ENCODE data around the gene ANKRD13B. TPM values are rescaled to one million over a fixed set of nuclear protein-coding genes. Genes with fewer than 3 reads are reported as not detected.
A peak's percentile ranks its signal among the peaks of the same experiment; 100 is the strongest.

The ANKRD13B gene
- total and polyA plus RNA-seq, 2 of the 13 experiments (the other 11 are each of a cell fraction or from before 2014, with no cell fraction given), result 1.7 to 1.8 TPM

DNA sequence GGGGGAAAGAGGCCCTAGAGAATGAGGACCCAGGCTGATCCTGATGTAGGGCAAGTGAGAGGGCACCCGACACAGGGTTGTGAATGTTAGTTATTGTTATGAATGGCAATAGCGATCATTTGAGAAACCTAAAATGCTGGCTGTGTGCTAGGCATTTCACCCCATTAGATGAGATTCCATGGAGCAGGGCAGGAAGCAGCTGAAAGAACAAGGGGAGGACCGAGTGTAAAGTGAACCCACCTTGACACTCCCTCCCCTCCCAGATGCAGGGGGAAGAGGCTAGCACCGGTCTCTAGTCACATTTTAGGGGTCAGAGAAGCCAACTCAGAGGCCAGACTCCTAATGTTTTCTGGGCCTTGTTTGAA lies 30.3 kb downstream of the ANKRD13B start:
- Histone ChIP-seq H4K20me1 (ENCODE audit: insufficient read depth, low read length) (no peaks in the 10 kb centered on the region), H2AFZ (ENCODE audit: low read length) (no peak overlapping the region), H3K4me3 (replicated peaks in 1 of 3; ENCODE audit: insufficient read depth in 1 of 3, low read depth in 2 of 3, low read length in 3 of 3) (peak overlapping the region; percentile 70 to 77 (median 75)), H3K4me2 (ENCODE audit: low read depth, low read length) (peak overlapping the region; percentile 99), H3K9me3 (ENCODE audit: low read length) (no peaks in the 10 kb centered on the region), H3K9ac (ENCODE audit: insufficient read depth, low read depth, low read length) (peak overlapping the region; percentile 40; the same call in 1 of the 2 replicates), H3K27me3 (ENCODE audit: control insufficient read depth in 1 of 2, insufficient read depth in 2 of 2, low read length in 2 of 2) (peaks cover 4 to 37% of the 10 kb centered on the region in 2 experiments; a peak in 4 of 5 replicates), H3K4me1 (ENCODE audit: insufficient read depth, low read length) (peaks cover 38% of the 10 kb centered on the region), H3K79me2 (ENCODE audit: insufficient read depth, low read length) (no peaks in the 10 kb centered on the region), H3K27ac (ENCODE audit: extremely low read length, insufficient read depth, low read length) (no peak overlapping the region), H3K36me3 (replicated peaks in 1 of 2; ENCODE audit: control insufficient read depth in 1 of 2, insufficient read depth in 2 of 2, low read length in 2 of 2) (no peaks in the 10 kb centered on the region)
- intact Hi-C loops (cut with micrococcal nuclease; ENCODE audit: unreplicated experiment), result loop anchor here (5.0 kb wide), 1 partner anchor 139 kb away; no protein-coding TSS in a partner anchor
- TF ChIP-seq RBAK (CRISPR knock-in tag; IDR thresholded peaks at IDR 0.05), result no peak
- TF ChIP-seq ZFX (CRISPR knock-in tag; IDR thresholded peaks at IDR 0.05; ENCODE audit: low read depth), result 0 out of 2 replicates have a peak, but pooled peaks have one; percentile 21
- ChIA-PET CTCF (ENCODE audit: low intra/inter-chr PET ratio, low total read pairs) (no interaction called here), POLR2A (no interaction called here)
- DNase-seq (ENCODE audit: low spot score) (no peak), FAIRE-seq (no peak), ATAC-seq (peak; percentile 11)
- no TSS peak for BruUV-seq (replicated peaks)
- in situ Hi-C loops (cut with HindIII; ENCODE audit: extremely low pct_ligation_motif_present, low pct_unique_long_range_greater_than_20kb), result loop anchor here (10.0 kb wide), 1 partner anchor 152 kb away; no protein-coding TSS in a partner anchor
- 22% methylated on average over 4 of the region's 4 CpGs for WGBS (ENCODE audit: low lambda C conversion rate)

- H4K20me1 ChIP-seq (ENCODE audit: insufficient read depth, low read length), result no peaks in the 10 kb centered on the region
- TF ChIP-seq BCL6 (CRISPR knock-in tag; IDR thresholded peaks at IDR 0.05) (no peak), IRX3 (CRISPR knock-in tag; IDR thresholded peaks at IDR 0.05; ENCODE audit: borderline replicate concordance, low read depth) (no peak), DPF2 (CRISPR knock-in tag; IDR thresholded peaks at IDR 0.05; ENCODE audit: borderline replicate concordance, low read depth) (no peak), PBX3 (CRISPR knock-in tag; IDR thresholded peaks at IDR 0.05; ENCODE audit: borderline replicate concordance) (no peak), ZNF180 (CRISPR knock-in tag; IDR thresholded peaks at IDR 0.05; ENCODE audit: borderline replicate concordance, low read depth) (no peak)
- peaks cover 4 to 24% of the 10 kb centered on the region in 2 experiments; a peak in 3 of 5 replicates for H3K27me3 ChIP-seq (ENCODE audit: control insufficient read depth in 1 of 2, insufficient read depth in 2 of 2, low read length in 2 of 2)
- no peak overlapping the region for H3K9ac ChIP-seq (ENCODE audit: insufficient read depth, low read depth, low read length)
- H3K4me2 ChIP-seq (ENCODE audit: low read depth, low read length), result no peak overlapping the region
- no TSS peak for BruUV-seq (replicated peaks)
- ChIA-PET POLR2A (no interaction called here), CTCF (ENCODE audit: low intra/inter-chr PET ratio, low total read pairs) (no interaction called here)
- in situ Hi-C loops (cut with HindIII; ENCODE audit: extremely low pct_ligation_motif_present, low pct_unique_long_range_greater_than_20kb) (loop anchor here (10.0 kb wide), 1 partner anchor 150 kb away; no protein-coding TSS in a partner anchor), intact Hi-C loops (cut with micrococcal nuclease; ENCODE audit: unreplicated experiment) (loop anchor here (5.0 kb wide), 1 partner anchor 138 kb away; no protein-coding TSS in a partner anchor)
- ATAC-seq (no peak), DNase-seq (ENCODE audit: low spot score) (no peak), FAIRE-seq (no peak)
- no peaks in the 10 kb centered on the region; a peak in 1 of 5 replicates for H3K36me3 ChIP-seq (replicated peaks in 1 of 2; ENCODE audit: control insufficient read depth in 1 of 2, insufficient read depth in 2 of 2, low read length in 2 of 2)
- no peaks in the 10 kb centered on the region for H3K9me3 ChIP-seq (ENCODE audit: low read length)
- peaks cover 36% of the 10 kb centered on the region for H3K4me1 ChIP-seq (ENCODE audit: insufficient read depth, low read length)
- H3K79me2 ChIP-seq (ENCODE audit: insufficient read depth, low read length), result no peaks in the 10 kb centered on the region
- H3K4me3 ChIP-seq (replicated peaks in 1 of 3; ENCODE audit: insufficient read depth in 1 of 3, low read depth in 2 of 3, low read length in 3 of 3), result no peak overlapping the region
- no peak overlapping the region for H3K27ac ChIP-seq (ENCODE audit: extremely low read length, insufficient read depth, low read length)
- 82% methylated on average over 4 of the region's 4 CpGs for WGBS (ENCODE audit: low lambda C conversion rate)
- H2AFZ ChIP-seq (ENCODE audit: low read length), result no peak overlapping the region
Observed at GRCh38 chr17:29624586-29624985, 31.7 kb downstream of the ANKRD13B start.

Measured in HepG2 (cell line).